Activated naive CD8-positive, alpha-beta T cell treated with anti-CD3 and anti-CD28 coated beads, Interleukin-2, amount 50 U/mL, for 24 hours (primary cell): Measurements from ENCODE around the gene MORC3.

Experiments used
- ATAC-seq: fragments of 150-1000 bp; cut with Tn5 transposase; one replicate; pipeline ENCODE4 v1.10.0; 2021
- DNase-seq: peaks from one replicate; pipeline ENCODE4 v3.0.0; 2021
- H3K27ac Mint-ChIP-seq: one replicate; pipeline ENCODE4 v1.8.0; 2021; ENCODE audit warnings: mild to moderate bottlenecking, mixed read lengths
- H3K27me3 Mint-ChIP-seq: one replicate; pipeline ENCODE4 v1.8.0; 2021; ENCODE audit warnings: mixed read lengths
- H3K36me3 Mint-ChIP-seq: one replicate; pipeline ENCODE4 v1.8.0; 2021; ENCODE audit warnings: low read depth, mixed read lengths
- H3K4me1 Mint-ChIP-seq: one replicate; pipeline ENCODE4 v1.8.0; 2021; ENCODE audit warnings: mixed read lengths
- H3K4me3 Mint-ChIP-seq: one replicate; pipeline ENCODE4 v1.8.0; 2021; ENCODE audit warnings: mild to moderate bottlenecking, moderate library complexity, mixed read lengths
- H3K9me3 Mint-ChIP-seq: one replicate; pipeline ENCODE4 v1.8.0; 2021; ENCODE audit warnings: mixed read lengths

MORC3 gene

DNA sequence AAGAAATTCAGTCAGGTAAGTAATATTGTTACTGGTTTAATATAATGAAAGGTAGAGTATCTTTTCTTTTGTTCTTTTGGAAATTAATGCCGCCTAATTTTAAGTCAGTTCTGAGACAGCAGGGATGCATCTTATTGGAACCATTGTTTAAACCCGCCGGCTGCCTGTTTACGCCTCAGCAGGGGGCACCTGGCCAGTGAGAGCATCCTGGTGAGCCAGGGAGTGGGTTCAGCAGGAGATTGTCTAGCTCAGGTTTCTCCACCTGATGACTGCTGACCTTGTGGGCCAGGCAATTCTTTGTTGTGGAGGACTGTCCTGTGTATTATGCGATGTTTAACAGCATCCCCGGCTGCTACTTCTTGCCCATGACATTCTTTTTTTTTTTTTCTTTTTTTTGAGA is 95.4 kb downstream of the MORC3 start:
- Mint-ChIP-seq H3K4me1 (no peaks in the 10 kb centered on the region), H3K27ac (no peak overlapping the region), H3K36me3 (peaks cover 40% of the 10 kb centered on the region), H3K9me3 (no peaks in the 10 kb centered on the region), H3K4me3 (no peak overlapping the region), H3K27me3 (no peaks in the 10 kb centered on the region)
- ATAC-seq (no peak), DNase-seq (no peak)

DNA sequence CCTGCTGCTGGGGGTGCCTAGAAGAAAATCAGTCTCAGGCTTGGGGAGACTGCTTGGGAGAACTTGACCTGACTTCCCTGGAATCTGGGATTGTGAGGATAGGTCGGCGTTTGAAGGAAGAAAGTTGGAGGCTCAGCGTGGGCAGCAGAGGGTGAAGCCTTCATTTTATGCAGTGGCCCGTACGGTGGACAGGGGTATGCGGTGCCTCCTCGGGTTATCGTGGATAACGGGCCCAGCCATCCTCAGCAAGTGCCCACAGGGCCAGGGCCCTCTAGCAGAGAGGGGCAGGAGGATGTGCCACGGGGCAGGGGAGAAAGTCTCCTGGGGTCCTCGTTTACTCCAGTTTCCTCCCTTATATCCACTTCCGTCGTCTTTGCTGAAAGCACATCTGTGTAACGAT is 99.2 kb downstream of the MORC3 start:
- Mint-ChIP-seq H3K4me1 (peaks cover 4% of the 10 kb centered on the region), H3K4me3 (no peak overlapping the region), H3K27me3 (no peaks in the 10 kb centered on the region), H3K9me3 (no peaks in the 10 kb centered on the region), H3K36me3 (peaks cover 19% of the 10 kb centered on the region), H3K27ac (no peak overlapping the region)
- ATAC-seq (no peak), DNase-seq (no peak)

DNA sequence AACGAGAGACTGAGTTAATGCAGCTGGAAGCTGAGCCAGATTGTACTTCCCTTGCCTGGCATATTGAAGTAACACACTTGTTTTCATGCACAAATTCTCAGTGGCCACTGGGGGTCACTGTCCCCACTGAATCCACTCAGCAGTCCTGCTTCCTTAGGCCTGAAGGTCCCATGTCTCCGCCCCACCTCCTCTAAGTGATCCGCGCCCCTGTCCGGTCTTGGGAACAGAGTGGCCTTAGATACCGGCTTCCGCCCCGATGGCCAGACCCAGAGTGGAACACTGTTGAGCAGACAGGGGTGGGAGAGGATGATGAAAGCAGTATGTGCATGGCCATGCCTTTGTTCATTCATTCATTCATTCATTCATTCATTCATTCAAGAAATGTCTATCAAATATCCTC is 100.0 kb downstream of the MORC3 start:
- Mint-ChIP-seq H3K36me3 (peaks cover 14% of the 10 kb centered on the region), H3K4me1 (peaks cover 4% of the 10 kb centered on the region), H3K27me3 (no peaks in the 10 kb centered on the region), H3K4me3 (no peak overlapping the region), H3K9me3 (no peaks in the 10 kb centered on the region), H3K27ac (no peak overlapping the region)
- ATAC-seq: peak; percentile 56
- DNase-seq: peak; percentile 60

DNA sequence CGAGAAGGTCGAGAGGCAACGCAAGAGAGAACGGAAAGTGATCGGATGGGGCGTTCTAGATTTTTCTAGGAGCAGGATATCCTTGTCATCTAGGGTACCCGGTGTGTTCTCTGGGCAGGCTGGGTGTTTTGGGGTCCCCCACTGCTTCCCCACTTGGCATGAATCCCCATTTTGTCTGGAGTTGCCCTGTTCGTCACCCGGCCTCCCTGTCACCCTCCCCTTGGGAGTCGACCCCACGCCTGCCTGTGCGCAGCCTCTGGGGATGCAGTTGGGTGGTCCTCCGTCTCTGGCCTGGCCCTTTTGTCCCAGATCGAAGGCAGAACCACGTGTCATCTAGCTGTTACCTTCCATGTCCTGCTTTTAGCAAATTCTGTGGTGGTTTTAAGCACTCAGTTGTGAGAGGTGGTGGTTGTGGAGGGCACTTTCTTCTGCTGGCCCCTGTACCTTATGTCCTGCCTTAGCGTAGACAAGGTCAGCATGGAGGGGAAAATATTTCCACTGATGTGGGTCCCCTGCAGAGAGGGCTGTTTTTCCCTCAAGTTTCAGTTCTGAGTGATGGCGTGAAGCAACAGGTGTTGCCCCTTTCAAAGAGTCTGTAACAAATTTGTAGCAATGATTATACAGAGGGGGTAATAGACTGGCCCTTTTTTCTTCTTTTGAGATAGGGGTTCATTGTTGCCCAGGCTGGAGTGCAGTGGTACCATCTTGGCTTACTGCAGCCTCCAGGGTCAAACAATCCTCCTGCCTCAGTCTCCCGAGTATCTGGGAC is 100.8 kb downstream of the MORC3 start:
- H3K4me3 Mint-ChIP-seq: no peak overlapping the region
- peaks cover 11% of the 10 kb centered on the region for H3K36me3 Mint-ChIP-seq
- no peak overlapping the region for H3K27ac Mint-ChIP-seq
- ATAC-seq: no peak
- no peaks in the 10 kb centered on the region for H3K9me3 Mint-ChIP-seq
- no peak for DNase-seq
- H3K4me1 Mint-ChIP-seq: peaks cover 4% of the 10 kb centered on the region
- no peaks in the 10 kb centered on the region for H3K27me3 Mint-ChIP-seq

DNA sequence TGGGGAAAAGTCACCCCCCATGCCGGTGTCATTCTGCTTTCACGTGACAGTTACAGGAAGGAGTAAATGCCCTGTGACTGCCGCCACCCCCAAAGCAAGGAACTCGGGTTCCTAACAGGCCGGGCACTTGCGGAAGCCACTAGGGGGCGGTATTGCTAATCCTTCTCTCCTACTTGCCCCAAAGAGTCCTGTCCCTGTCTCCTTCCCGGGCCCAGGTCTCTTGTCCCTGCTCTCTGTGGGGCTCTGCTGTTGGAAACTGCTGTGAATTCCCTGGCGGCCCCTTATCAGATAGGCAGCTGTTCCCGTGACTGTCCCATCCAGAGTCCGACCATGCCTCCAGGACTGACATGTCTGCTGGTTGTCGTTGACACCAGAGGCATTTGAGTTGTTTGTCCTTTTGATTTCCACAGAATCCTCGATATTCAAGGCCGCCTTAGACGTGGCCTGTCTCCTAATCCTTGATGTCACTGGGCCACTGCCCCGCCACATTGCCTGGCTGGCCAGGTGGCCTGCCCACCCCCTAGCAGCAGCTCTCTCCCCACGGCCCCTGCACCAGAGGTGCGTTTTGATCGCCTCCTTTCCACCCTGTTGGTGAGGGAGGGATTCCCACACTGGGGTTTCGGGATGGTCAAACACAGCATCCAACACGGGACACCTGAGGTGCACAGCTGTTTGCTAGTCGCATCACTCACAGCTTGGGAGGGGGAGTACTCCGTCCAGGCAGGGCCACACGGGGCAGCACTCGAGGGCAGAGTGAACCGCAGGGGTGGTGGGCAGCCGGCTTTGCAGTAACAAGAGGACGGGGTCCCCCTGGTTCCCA is 102.5 kb downstream of the MORC3 start:
- Mint-ChIP-seq H3K27me3 (no peaks in the 10 kb centered on the region), H3K4me3 (no peak overlapping the region), H3K27ac (no peak overlapping the region), H3K4me1 (peaks cover 4% of the 10 kb centered on the region), H3K9me3 (no peaks in the 10 kb centered on the region), H3K36me3 (peaks cover 5% of the 10 kb centered on the region)
- peak; percentile 62 for DNase-seq
- no peak for ATAC-seq

DNA sequence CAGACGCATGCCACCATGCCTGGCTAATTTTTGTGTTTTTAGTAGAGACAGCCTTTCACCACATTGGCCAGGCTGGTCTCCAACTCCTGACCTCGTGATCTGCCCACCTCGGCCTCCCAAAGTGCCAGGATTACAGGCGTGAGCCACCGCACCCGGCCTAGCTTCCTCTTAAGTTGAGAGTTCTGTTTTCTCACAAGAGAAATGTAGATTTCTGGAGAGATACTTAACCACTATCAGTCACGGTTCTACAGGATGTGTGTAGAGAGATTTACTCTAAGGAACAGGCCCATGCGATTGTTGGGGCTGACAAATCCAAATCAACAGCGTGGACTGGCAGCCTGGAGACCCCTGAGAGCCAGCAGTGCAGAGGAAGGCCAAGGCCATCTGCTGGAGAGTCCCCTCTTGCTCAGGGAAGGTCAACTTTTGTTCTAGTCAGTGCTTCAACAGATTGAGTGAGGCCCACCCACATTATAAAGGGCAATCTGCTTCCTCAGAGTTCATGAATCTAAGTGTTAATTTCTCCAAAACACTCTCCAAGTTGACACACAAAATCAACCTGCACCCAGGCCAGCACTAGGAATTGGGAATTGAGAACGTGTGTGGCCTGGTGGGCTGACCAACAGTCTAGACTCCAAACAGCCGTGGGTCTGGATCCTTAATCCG is 103.9 kb downstream of the MORC3 start:
- Mint-ChIP-seq H3K27ac (no peak overlapping the region), H3K4me3 (no peak overlapping the region), H3K4me1 (peaks cover 9% of the 10 kb centered on the region), H3K36me3 (peaks cover 2% of the 10 kb centered on the region), H3K27me3 (peaks cover 3% of the 10 kb centered on the region), H3K9me3 (no peaks in the 10 kb centered on the region)
- DNase-seq (no peak), ATAC-seq (no peak)

DNA sequence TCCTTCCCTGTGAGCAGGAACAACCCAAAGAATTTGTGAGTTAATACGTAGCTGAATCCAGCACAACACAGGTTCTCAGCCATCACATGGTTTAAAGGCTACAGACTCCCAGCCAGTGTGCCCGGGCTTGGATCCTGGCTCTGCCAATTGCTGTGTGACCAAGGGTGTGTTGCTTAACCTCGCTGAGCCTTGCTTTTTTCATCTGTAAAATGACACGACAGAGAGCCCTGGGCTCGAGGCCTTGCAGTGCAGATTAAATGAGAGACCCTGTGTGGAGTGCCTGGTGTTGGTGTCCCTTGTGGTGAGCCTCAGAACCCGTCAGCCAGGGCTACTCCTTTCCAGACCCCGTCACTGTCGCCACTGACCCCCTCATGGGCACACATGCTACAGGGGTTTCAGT is 104.6 kb downstream of the MORC3 start:
- DNase-seq (no peak), ATAC-seq (no peak)
- H3K4me3 Mint-ChIP-seq: no peak overlapping the region
- no peaks in the 10 kb centered on the region for H3K36me3 Mint-ChIP-seq
- no peak overlapping the region for H3K27ac Mint-ChIP-seq
- peaks cover 14% of the 10 kb centered on the region for H3K4me1 Mint-ChIP-seq
- no peaks in the 10 kb centered on the region for H3K9me3 Mint-ChIP-seq
- H3K27me3 Mint-ChIP-seq: peaks cover 5% of the 10 kb centered on the region

DNA sequence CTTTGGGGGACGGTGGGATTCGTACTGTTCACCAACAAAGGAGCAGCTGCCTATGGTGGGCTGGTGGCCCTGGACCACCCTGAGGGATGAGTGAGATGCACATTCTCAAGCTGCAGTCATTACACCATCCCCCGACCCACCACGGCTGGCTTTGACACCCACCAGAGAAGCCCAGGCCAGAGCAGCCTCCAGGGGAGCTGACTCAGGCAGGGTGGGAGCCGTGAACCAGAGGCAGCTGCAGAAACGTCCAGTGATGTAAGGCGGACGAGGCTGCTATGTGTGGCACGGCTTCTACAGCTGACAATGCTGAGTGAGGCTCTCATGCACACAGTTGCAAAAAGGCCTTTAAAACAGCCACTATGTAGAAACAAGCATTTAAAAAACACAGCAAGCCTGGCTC is 105.3 kb downstream of the MORC3 start:
- Mint-ChIP-seq H3K27ac (no peak overlapping the region), H3K9me3 (no peaks in the 10 kb centered on the region), H3K4me3 (no peak overlapping the region), H3K27me3 (peaks cover 7% of the 10 kb centered on the region), H3K4me1 (peaks cover 21% of the 10 kb centered on the region), H3K36me3 (no peaks in the 10 kb centered on the region)
- no peak for ATAC-seq
- DNase-seq: no peak
